HS-27A (cell line): ENCODE results near the gene CRCP.
"Not testable (repeated sequence)": the region's sequence is repeated elsewhere in the genome, so short reads cannot be mapped to it uniquely, and the experiment has no call there.

Source experiments
- DNase-seq: peaks from one replicate; pipeline ENCODE4 v3.0.0-alpha.2; 2012; ENCODE audit warnings: low read depth, missing footprints

CRCP gene

GRCh38 chr7:66156035-66156434 lies 41.4 kb downstream of the CRCP start:
- not testable (repeated sequence) for DNase-seq

- DNase-seq = no peak
These were observed 42.4 kb downstream of the CRCP start for GRCh38 chr7:66157060-66157459.

- no peak for DNase-seq
These were observed 48.0 kb downstream of the CRCP start for GRCh38 chr7:66162622-66163021.

GRCh38 chr7:66163186-66163610 lies 48.6 kb downstream of the CRCP start:
- no peak for DNase-seq

- DNase-seq = no peak
These were observed 49.7 kb downstream of the CRCP start for GRCh38 chr7:66164356-66164755.

- peak; percentile 29 for DNase-seq
These were observed 53.2 kb downstream of the CRCP start for GRCh38 chr7:66167773-66168387.

GRCh38 chr7:66169616-66170015 lies 55.0 kb downstream of the CRCP start:
- DNase-seq = no peak

- DNase-seq = no peak
These were observed 55.9 kb downstream of the CRCP start for GRCh38 chr7:66170309-66171231.

GRCh38 chr7:66172536-66173401 lies 58.1 kb downstream of the CRCP start:
- not testable (repeated sequence) for DNase-seq

- DNase-seq = no peak
These were observed 59.2 kb downstream of the CRCP start for GRCh38 chr7:66173856-66174255.

GRCh38 chr7:66175006-66175405 lies 60.4 kb downstream of the CRCP start:
- DNase-seq = not testable (repeated sequence)

GRCh38 chr7:66176914-66177313 lies 62.3 kb downstream of the CRCP start:
- no peak for DNase-seq

GRCh38 chr7:66178258-66178657 lies 63.6 kb downstream of the CRCP start:
- no peak for DNase-seq

- no peak for DNase-seq
These were observed 66.7 kb downstream of the CRCP start for GRCh38 chr7:66181329-66181728.

GRCh38 chr7:66181845-66182244 lies 67.2 kb downstream of the CRCP start:
- no peak for DNase-seq

GRCh38 chr7:66182920-66183319 lies 68.3 kb downstream of the CRCP start:
- DNase-seq = no peak

GRCh38 chr7:66183700-66184099 lies 69.1 kb downstream of the CRCP start:
- DNase-seq = no peak

- DNase-seq = no peak
These were observed 71.1 kb downstream of the CRCP start for GRCh38 chr7:66185680-66186187.

GRCh38 chr7:66186991-66187390 lies 72.3 kb downstream of the CRCP start:
- DNase-seq = no peak

GRCh38 chr7:66187905-66188304 lies 73.3 kb downstream of the CRCP start:
- DNase-seq = no peak

- DNase-seq = no peak
These were observed 74.0 kb downstream of the CRCP start for GRCh38 chr7:66188645-66189044.
